HT1080 (cell line): Measurements from ENCODE around the gene ERBB4. TPM values are rescaled to one million over a fixed set of nuclear protein-coding genes. Genes with fewer than 3 reads are reported as not detected.
A peak's percentile ranks its signal among the peaks of the same experiment; 100 is the strongest.

Experiments used
- DNase-seq: peaks from one replicate; pipeline ENCODE4 v3.0.0-alpha.2; 2015; ENCODE audit warnings: low read depth
- total RNA-seq: library from RNA; depleted of rRNA; stranded (reverse); fragments of >200 nt; shearing (Covaris generic); gene quantifications from 2 replicates; pipeline ENCODE4 v1.2.3, GENCODE V29; 2014

The ERBB4 gene
- total RNA-seq, 1 experiment from 2014 or later = 0.02 TPM

DNA sequence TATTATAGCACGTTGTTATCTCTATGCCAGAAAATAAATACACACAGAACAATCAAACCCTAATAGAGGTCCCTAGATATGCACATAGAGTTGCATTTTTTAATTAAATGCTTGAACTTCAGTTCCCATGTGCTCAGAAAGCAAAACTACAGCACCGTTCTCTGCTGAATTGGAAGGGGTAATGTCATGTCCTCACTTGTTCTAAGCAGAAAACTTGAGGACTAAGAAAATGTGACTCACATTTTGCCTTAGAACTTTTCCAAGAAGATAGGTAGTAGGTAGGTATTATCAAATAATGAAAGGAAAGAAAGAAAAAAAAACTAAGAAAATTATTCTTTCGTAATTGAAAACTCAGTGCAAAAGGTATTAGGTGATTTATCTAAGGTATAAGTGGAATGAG lies 607.3 kb downstream of the ERBB4 start:
- no peak for DNase-seq

- DNase-seq = peak; percentile 17
Measured at GRCh38 chr2:211930331-211930730, 608.3 kb downstream of the ERBB4 start.

GRCh38 chr2:211928201-211928600 lies 610.4 kb downstream of the ERBB4 start:
- no peak for DNase-seq

GRCh38 chr2:211923019-211923418 lies 615.6 kb downstream of the ERBB4 start:
- DNase-seq = no peak

DNA sequence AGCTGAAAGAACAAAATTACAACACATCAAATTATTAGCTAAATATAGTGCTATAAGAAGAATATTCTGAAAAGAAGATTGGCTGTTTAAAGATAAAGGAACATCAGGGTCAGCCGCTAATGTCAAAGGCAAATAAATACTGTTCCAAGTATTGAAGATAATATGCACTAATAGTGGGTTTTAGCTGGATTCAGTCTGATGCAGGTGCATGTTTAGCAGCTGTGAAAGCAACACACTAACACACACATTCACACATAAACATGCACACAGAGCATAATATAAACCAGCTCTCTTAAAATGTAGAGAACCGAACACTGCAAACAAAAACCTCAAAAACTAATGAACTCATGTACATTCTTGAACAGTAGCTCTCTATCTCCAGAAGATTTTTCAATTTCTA lies 634.6 kb downstream of the ERBB4 start:
- no peak for DNase-seq

- DNase-seq = no peak
Measured at GRCh38 chr2:211901226-211901846, 637.3 kb downstream of the ERBB4 start.

- DNase-seq = no peak
Measured at GRCh38 chr2:211900518-211900917, 638.1 kb downstream of the ERBB4 start.

GRCh38 chr2:211900000-211900399 lies 638.6 kb downstream of the ERBB4 start:
- no peak for DNase-seq

DNA sequence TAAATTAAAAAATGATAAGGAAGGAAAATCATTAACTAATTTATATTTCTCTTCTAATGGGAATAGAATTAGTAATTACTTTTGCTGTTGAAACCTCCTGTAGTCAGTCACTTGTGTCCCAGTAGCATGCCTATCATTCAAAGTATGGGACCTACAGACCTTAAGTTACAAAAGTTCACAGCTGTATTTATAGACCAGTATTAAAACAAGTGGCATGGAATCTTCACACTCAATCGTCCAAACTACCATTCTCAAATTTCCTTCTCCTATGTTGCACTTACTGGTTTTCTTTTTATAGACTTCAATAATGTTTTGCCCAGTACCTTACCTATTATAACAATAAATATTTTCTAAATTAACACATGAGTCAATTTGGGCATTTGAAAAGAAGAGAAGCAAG lies 639.9 kb downstream of the ERBB4 start:
- no peak for DNase-seq

- no peak for DNase-seq
Measured at GRCh38 chr2:211881449-211881848, 657.2 kb downstream of the ERBB4 start.

GRCh38 chr2:211879323-211879722 lies 659.3 kb downstream of the ERBB4 start:
- no peak for DNase-seq

DNA sequence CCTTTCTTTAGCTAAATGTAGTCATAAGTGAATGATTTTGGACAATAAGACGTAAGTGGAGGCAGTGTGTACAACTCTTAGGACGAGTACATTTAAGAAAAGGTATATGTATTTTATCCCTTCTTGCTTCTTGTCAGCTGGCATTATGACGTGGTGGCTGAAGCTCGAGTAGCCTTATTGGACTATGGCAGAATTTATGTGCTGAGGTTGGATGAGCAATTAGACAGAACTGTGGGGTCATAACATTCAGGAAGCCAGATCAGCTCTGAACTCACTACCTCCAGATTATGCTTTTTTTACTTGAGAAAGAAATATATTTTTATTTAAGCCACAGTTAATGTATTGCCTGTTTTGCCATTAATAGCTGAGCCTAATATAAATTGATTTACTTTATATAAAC lies 661.5 kb downstream of the ERBB4 start:
- DNase-seq = no peak

DNA sequence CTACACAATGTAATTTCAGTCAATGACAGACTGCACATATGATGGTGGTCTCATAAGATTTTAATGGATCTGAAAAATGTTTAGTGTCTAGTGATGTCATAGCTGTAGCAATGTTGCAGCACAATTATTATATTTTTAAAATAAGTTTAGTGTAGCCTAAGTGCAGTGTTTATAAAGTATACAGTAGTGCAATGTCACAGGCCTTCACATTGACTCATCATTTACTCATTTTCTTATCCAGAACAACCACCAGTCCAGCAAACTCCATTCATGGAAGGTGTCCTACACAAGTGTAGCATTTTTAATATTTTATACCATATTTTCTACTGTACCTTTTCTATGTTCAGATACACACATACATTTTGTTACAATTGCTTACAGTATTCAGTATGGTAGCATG lies 663.1 kb downstream of the ERBB4 start:
- DNase-seq = peak; percentile 20

- DNase-seq = no peak
Measured at GRCh38 chr2:211868996-211869533, 669.5 kb downstream of the ERBB4 start.

DNA sequence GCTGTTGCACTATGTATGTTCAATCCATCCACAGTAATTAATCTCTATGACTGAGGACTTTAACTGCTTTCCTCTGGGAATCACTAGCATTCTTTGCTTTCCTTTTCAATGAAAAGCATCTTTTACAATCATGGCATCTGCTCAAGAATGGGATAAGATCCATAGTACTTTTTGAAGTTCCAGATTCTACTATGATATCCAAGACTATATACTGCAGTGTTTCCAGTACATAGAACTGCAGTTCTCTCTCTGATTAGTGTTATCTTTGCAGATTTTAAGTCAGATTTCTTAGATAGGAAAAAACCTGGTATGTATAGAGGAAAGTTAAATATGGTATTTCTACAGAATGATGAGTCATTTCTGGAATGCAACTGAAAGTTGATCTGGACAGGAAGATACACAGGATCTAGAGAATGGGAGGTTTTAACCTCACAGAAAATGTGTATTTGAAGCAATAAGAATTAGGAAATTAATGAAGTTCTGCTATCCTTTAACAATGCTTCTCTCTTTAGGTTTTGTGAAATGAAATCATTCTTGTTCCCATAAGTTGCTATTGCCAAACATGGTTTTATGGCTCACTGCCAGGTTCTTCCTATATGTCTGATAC lies 670.7 kb downstream of the ERBB4 start:
- peak; percentile 68 for DNase-seq

DNA sequence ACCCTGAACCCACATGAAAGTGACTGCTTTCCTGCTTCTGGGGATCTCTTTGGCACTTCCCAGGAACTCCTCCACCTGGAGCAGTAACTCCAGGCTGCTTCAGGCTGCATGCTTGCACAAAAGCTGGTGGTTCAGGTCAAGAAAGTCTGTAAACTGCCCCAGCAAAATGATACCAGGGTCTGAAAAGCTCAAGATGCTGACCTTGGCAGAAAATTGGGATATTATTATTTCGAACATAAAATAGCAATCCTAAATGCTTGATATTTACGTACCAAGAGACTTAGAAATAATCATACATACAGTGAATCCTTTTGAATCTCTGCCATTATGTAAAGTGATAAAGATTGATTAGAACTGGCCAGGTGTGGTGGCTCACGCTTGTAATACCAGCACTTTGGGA lies 674.3 kb downstream of the ERBB4 start:
- no peak for DNase-seq

GRCh38 chr2:211860224-211860623 lies 678.4 kb downstream of the ERBB4 start:
- no peak for DNase-seq

GRCh38 chr2:211854832-211855231 lies 683.8 kb downstream of the ERBB4 start:
- no peak for DNase-seq

DNA sequence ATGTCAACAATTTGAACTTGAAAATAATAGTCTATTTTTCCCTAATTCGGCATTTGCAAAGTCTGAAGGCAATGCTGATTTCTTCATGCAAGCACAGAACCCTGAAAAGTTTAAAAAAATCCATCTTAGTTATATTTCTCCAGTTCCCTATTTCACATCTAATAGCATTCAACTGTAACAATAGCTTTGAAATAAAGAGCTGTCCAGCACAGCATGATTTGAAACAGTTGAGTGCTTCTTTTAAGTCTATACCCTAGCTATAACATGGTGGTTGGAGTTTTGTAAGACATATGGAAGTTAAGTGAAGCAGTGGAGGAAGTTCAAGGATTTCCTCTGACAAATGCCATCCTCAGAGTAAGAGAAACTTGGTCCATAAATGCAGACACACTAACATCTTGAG lies 691.9 kb downstream of the ERBB4 start:
- DNase-seq = no peak

- no peak for DNase-seq
Measured at GRCh38 chr2:211846036-211846400, 692.6 kb downstream of the ERBB4 start.

GRCh38 chr2:211845338-211846035 lies 693.1 kb downstream of the ERBB4 start:
- no peak for DNase-seq

DNA sequence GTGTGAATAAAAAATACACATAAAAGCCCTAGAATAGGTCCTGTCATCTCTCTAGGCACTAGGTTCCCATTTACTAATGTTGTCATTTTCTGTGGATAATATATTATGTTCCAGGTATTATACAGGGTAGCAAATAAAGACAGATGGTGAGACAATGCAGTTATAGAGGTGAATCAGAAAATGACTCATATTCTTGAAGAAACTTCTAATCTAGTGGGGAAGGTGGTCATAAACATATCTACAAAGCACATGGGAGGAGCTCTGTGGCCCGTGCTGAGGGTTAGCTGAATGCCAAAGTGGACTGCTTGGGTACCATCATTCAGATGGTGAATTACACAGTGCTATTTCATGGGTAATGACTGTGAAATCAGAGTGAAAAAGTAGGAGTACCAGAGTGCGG lies 700.9 kb downstream of the ERBB4 start:
- DNase-seq = peak; percentile 53

- no peak for DNase-seq
Measured at GRCh38 chr2:211837206-211837605, 701.4 kb downstream of the ERBB4 start.
